ENCODE results near the gene ZNF665. TPM values are rescaled to one million over a fixed set of nuclear protein-coding genes. Genes with fewer than 3 reads are reported as not detected.

ZNF665 gene
- total and polyA plus RNA-seq, 2 donors (not counting 1 experiment from before 2014, with no cell fraction given), result 3.1 to 6.3 TPM

GRCh38 chr19:53157626-53158025 is 35.5 kb downstream of the ZNF665 start:
- H3K4me2 ChIP-seq (ENCODE audit: extremely low read depth, insufficient read depth, low read length), result peak overlapping the region; percentile 83
- TF ChIP-seq CTCF (conservative IDR thresholded peaks at IDR 0.05 in 1 of 2, IDR thresholded peaks at IDR 0.05 in 1 of 2; ENCODE audit: low read depth in 1 of 2, low read length in 2 of 2) (no peak), EZH2 (IDR thresholded peaks at IDR 0.05; ENCODE audit: low read length, missing control alignments) (no peak)
- peak overlapping the region; percentile 64 to 76 (median 70) for H3K4me3 ChIP-seq (replicated peaks in 1 of 4; ENCODE audit: control extremely low read depth in 1 of 4, insufficient read depth in 1 of 4, low read depth in 3 of 4, low read length in 4 of 4)
- peak overlapping the region; percentile 64 for H3K9ac ChIP-seq (ENCODE audit: insufficient read depth, low read length)
- peaks cover 1% of the 10 kb centered on the region for H3K79me2 ChIP-seq (ENCODE audit: control insufficient read depth, insufficient read depth, low read length)
- no peaks in the 10 kb centered on the region for H3K27me3 ChIP-seq (ENCODE audit: control insufficient read depth, insufficient read depth, low read length)
- no peaks in the 10 kb centered on the region for H3K4me1 ChIP-seq (ENCODE audit: control insufficient read depth, extremely low read depth, insufficient read depth, low read length)
- H2AFZ ChIP-seq (ENCODE audit: low read length), result peak overlapping the region; percentile 23
- H3K9me3 ChIP-seq (ENCODE audit: control insufficient read depth, insufficient read depth, low read depth, low read length), result no peaks in the 10 kb centered on the region
- DNase-seq (ENCODE audit: low read depth in 2 of 2), result peak in 1 of 2 donors; percentile 23
- H4K20me1 ChIP-seq (ENCODE audit: control insufficient read depth, extremely low read depth, insufficient read depth, low read length), result no peaks in the 10 kb centered on the region
- H3K27ac ChIP-seq (ENCODE audit: insufficient read depth, low read length), result peak overlapping the region; percentile 16
- H3K36me3 ChIP-seq (ENCODE audit: control insufficient read depth, insufficient read depth, low read length), result no peaks in the 10 kb centered on the region

- Histone ChIP-seq H3K27ac (ENCODE audit: insufficient read depth, low read length) (no peak overlapping the region), H3K9ac (ENCODE audit: insufficient read depth, low read length) (no peak overlapping the region), H4K20me1 (ENCODE audit: control insufficient read depth, extremely low read depth, insufficient read depth, low read length) (no peaks in the 10 kb centered on the region), H3K36me3 (ENCODE audit: control insufficient read depth, insufficient read depth, low read length) (no peaks in the 10 kb centered on the region), H3K4me3 (replicated peaks in 1 of 4; ENCODE audit: control extremely low read depth in 1 of 4, insufficient read depth in 1 of 4, low read depth in 3 of 4, low read length in 4 of 4) (no peak overlapping the region), H3K4me2 (ENCODE audit: extremely low read depth, insufficient read depth, low read length) (no peak overlapping the region), H3K27me3 (ENCODE audit: control insufficient read depth, insufficient read depth, low read length) (no peaks in the 10 kb centered on the region), H2AFZ (ENCODE audit: low read length) (no peak overlapping the region), H3K4me1 (ENCODE audit: control insufficient read depth, extremely low read depth, insufficient read depth, low read length) (no peaks in the 10 kb centered on the region), H3K9me3 (ENCODE audit: control insufficient read depth, insufficient read depth, low read depth, low read length) (no peaks in the 10 kb centered on the region), H3K79me2 (ENCODE audit: control insufficient read depth, insufficient read depth, low read length) (peaks cover 1% of the 10 kb centered on the region)
- no peak for TF ChIP-seq EZH2 (IDR thresholded peaks at IDR 0.05; ENCODE audit: low read length, missing control alignments)
- TF ChIP-seq CTCF (conservative IDR thresholded peaks at IDR 0.05 in 1 of 2, IDR thresholded peaks at IDR 0.05 in 1 of 2; ENCODE audit: low read depth in 1 of 2, low read length in 2 of 2), result no peak
- DNase-seq (ENCODE audit: low read depth in 2 of 2), result no peak
Observed at GRCh38 chr19:53156850-53157249, 36.3 kb downstream of the ZNF665 start.

- Histone ChIP-seq H2AFZ (ENCODE audit: low read length) (no peak overlapping the region), H3K36me3 (ENCODE audit: control insufficient read depth, insufficient read depth, low read length) (no peaks in the 10 kb centered on the region)
- TF ChIP-seq CTCF (conservative IDR thresholded peaks at IDR 0.05 in 1 of 2, IDR thresholded peaks at IDR 0.05 in 1 of 2; ENCODE audit: low read depth in 1 of 2, low read length in 2 of 2) (no peak), EZH2 (IDR thresholded peaks at IDR 0.05; ENCODE audit: low read length, missing control alignments) (no peak)
Observed at GRCh38 chr19:53147645-53148044, 45.5 kb downstream of the ZNF665 start.

More at GRCh38 chr19:53147645-53148044, 45.5 kb downstream of the ZNF665 start:
- H3K79me2 ChIP-seq (ENCODE audit: control insufficient read depth, insufficient read depth, low read length), result no peaks in the 10 kb centered on the region
- H3K4me1 ChIP-seq (ENCODE audit: control insufficient read depth, extremely low read depth, insufficient read depth, low read length), result no peaks in the 10 kb centered on the region
- H4K20me1 ChIP-seq (ENCODE audit: control insufficient read depth, extremely low read depth, insufficient read depth, low read length), result no peaks in the 10 kb centered on the region
- no peak overlapping the region for H3K4me3 ChIP-seq (replicated peaks in 1 of 4; ENCODE audit: control extremely low read depth in 1 of 4, insufficient read depth in 1 of 4, low read depth in 3 of 4, low read length in 4 of 4)
- no peak for DNase-seq (ENCODE audit: low read depth in 2 of 2)
- H3K9ac ChIP-seq (ENCODE audit: insufficient read depth, low read length), result no peak overlapping the region
- no peak overlapping the region for H3K27ac ChIP-seq (ENCODE audit: insufficient read depth, low read length)
- no peaks in the 10 kb centered on the region for H3K27me3 ChIP-seq (ENCODE audit: control insufficient read depth, insufficient read depth, low read length)
- no peaks in the 10 kb centered on the region for H3K9me3 ChIP-seq (ENCODE audit: control insufficient read depth, insufficient read depth, low read depth, low read length)
- no peak overlapping the region for H3K4me2 ChIP-seq (ENCODE audit: extremely low read depth, insufficient read depth, low read length)
